ENCODE data around the gene CCDC134. TPM values are rescaled to one million over a fixed set of nuclear protein-coding genes. Genes with fewer than 3 reads are reported as not detected.

CCDC134 gene
- total and polyA plus RNA-seq, 2 donors from 2014 or later (not counting 2 experiments from before 2014, with no cell fraction given) = 6.1 to 11.9 TPM

Other genes starting within 250 kb of the CCDC134 start
- not detected in 2 replicates for gene CSDC2, start 239.7 kb upstream of the CCDC134 start, total RNA-seq
- gene CSDC2, start 239.7 kb upstream of the CCDC134 start, polyA plus RNA-seq = not detected in 2 replicates
- 25.1 and 26.5 TPM in 2 replicates for gene PMM1, start 210.8 kb upstream of the CCDC134 start, total RNA-seq
- gene PMM1, start 210.8 kb upstream of the CCDC134 start, polyA plus RNA-seq = 53.8 and 63.4 TPM in 2 replicates
- 34.1 and 35.7 TPM in 2 replicates for gene DESI1, start 179.6 kb upstream of the CCDC134 start, total RNA-seq
- 50.6 and 56.4 TPM in 2 replicates for gene DESI1, start 179.6 kb upstream of the CCDC134 start, polyA plus RNA-seq
- gene XRCC6, start 179.4 kb upstream of the CCDC134 start, total RNA-seq = 396 and 449 TPM in 2 replicates
- gene XRCC6, start 179.4 kb upstream of the CCDC134 start, polyA plus RNA-seq = 342 and 412 TPM in 2 replicates
- 155 and 157 TPM in 2 replicates for gene SNU13, start 111.8 kb upstream of the CCDC134 start, total RNA-seq
- gene SNU13, start 111.8 kb upstream of the CCDC134 start, polyA plus RNA-seq = 320 and 338 TPM in 2 replicates
- 0.14 TPM in 1 of 2 replicates, not detected in the other for gene MEI1, start 101.2 kb upstream of the CCDC134 start, total RNA-seq
- 0.10 and 0.18 TPM in 2 replicates for gene MEI1, start 101.2 kb upstream of the CCDC134 start, polyA plus RNA-seq
- 82.0 and 83.0 TPM in 2 replicates for gene SREBF2, start 32.4 kb downstream of the CCDC134 start, total RNA-seq
- 57.6 and 62.4 TPM in 2 replicates for gene SREBF2, start 32.4 kb downstream of the CCDC134 start, polyA plus RNA-seq
- gene SHISA8, start 114.4 kb downstream of the CCDC134 start, total RNA-seq = not detected in 2 replicates
- not detected in 2 replicates for gene SHISA8, start 114.4 kb downstream of the CCDC134 start, polyA plus RNA-seq
- gene TNFRSF13C, start 126.1 kb downstream of the CCDC134 start, total RNA-seq = 0.11 and 0.17 TPM in 2 replicates
- gene TNFRSF13C, start 126.1 kb downstream of the CCDC134 start, polyA plus RNA-seq = 0.09 and 0.11 TPM in 2 replicates
- 29.0 and 33.2 TPM in 2 replicates for gene CENPM, start 146.5 kb downstream of the CCDC134 start, total RNA-seq
- 42.3 and 45.6 TPM in 2 replicates for gene CENPM, start 146.5 kb downstream of the CCDC134 start, polyA plus RNA-seq
- 0.03 and 0.11 TPM in 2 replicates for gene SEPTIN3, start 168.8 kb downstream of the CCDC134 start, total RNA-seq
- 0.06 TPM in 2 replicates for gene SEPTIN3, start 168.8 kb downstream of the CCDC134 start, polyA plus RNA-seq
- gene WBP2NL, start 198.1 kb downstream of the CCDC134 start, total RNA-seq = 0.07 and 0.41 TPM in 2 replicates
- 0.06 and 0.14 TPM in 2 replicates for gene WBP2NL, start 198.1 kb downstream of the CCDC134 start, polyA plus RNA-seq

All from foreskin keratinocyte (primary cell).